Vagina (tissue), 2 donors: Measurements from ENCODE around the gene CELF4. TPM values are rescaled to one million over a fixed set of nuclear protein-coding genes. Genes with fewer than 3 reads are reported as not detected.
"Not testable (repeated sequence)": the region's sequence is repeated elsewhere in the genome, so short reads cannot be mapped to it uniquely, and the experiment has no call there.

ENCODE experiments used
- DNase-seq, 2 donors: peaks; one replicate each; pipeline ENCODE4 v3.0.0-alpha.2; 2017; ENCODE audit errors: extremely low spot score in 2 of 2
- H3K27ac ChIP-seq: fragments of 200-600 bp; sonication (generic); one replicate; pipeline ENCODE4 v1.5.1; 2019
- H3K27me3 ChIP-seq: fragments of 200-600 bp; sonication (generic); one replicate; pipeline ENCODE4 v1.5.1; 2019
- H3K36me3 ChIP-seq, 2 donors: fragments of 200-600 bp; sonication (generic); one replicate each; pipeline ENCODE4 v1.5.1; 2017 to 2019
- H3K4me1 ChIP-seq: fragments of 200-600 bp; sonication (generic); one replicate; pipeline ENCODE4 v1.5.1; 2019
- H3K4me3 ChIP-seq, 2 donors: fragments of 200-600 bp; sonication (generic); 1 replicate in 1 of 2; 2 replicates in 1 of 2; pipeline ENCODE4 v1.5.1; 2016 to 2019
- H3K9me3 ChIP-seq: fragments of 200-600 bp; sonication (generic); one replicate; pipeline ENCODE4 v1.5.1; 2019
- CTCF ChIP-seq, 3 experiments: fragments of 450-650 bp in 2 of 3; fragments of 200-600 bp in 1 of 3; sonication (generic) in 1 of 3; IDR thresholded peaks; one replicate each; pipeline ENCODE4 v1.5.1; 2017 to 2019; ENCODE audit warnings: antibody characterized with exemption in 3 of 3, mild to moderate bottlenecking in 2 of 3, moderate library complexity in 2 of 3
- POLR2A ChIP-seq, 2 donors: fragments of 450-650 bp; IDR thresholded peaks; one replicate each; pipeline ENCODE4 v1.6.1; 2017; ENCODE audit warnings: antibody characterized with exemption in 2 of 2, mild to moderate bottlenecking in 2 of 2, moderate library complexity in 2 of 2
- POLR2AphosphoS5 ChIP-seq, 2 donors: sonication (generic); formaldehyde crosslinking; IDR thresholded peaks; one replicate each; pipeline ENCODE4 v1.9.0; 2017; ENCODE audit warnings: antibody characterized with exemption in 2 of 2, mild to moderate bottlenecking in 2 of 2, low read depth in 1 of 2; ENCODE audit not compliant: insufficient read depth in 1 of 2
- intact Hi-C: fragments of 100-400 bp; cut with DNase I; formaldehyde crosslinking; loops from one replicate; pipeline ENCODE4 v1.15.1; 2023
- total RNA-seq: library from RNA; depleted of rRNA; stranded (reverse); fragments of >200 nt; gene quantifications from one replicate; pipeline ENCODE4 v1.2.3, GENCODE V29; 2016

CELF4 gene
- total RNA-seq, 1 donor from 2014 or later = 2.2 TPM

- H3K4me1 ChIP-seq = no peaks in the 10 kb centered on the region
- intact Hi-C loops = no loop called here
- no peak for DNase-seq
- H3K4me3 ChIP-seq = no peak overlapping the region
- H3K9me3 ChIP-seq = no peaks in the 10 kb centered on the region
- H3K27ac ChIP-seq = no peak overlapping the region
- TF ChIP-seq POLR2A (IDR thresholded peaks at IDR 0.05) = no peak
- no peak for TF ChIP-seq POLR2AphosphoS5 (IDR thresholded peaks at IDR 0.05; ENCODE audit: insufficient read depth in 1 of 2, low read depth in 1 of 2)
- no peak for TF ChIP-seq CTCF (IDR thresholded peaks at IDR 0.05)
- H3K36me3 ChIP-seq = no peaks in the 10 kb centered on the region
- no peaks in the 10 kb centered on the region for H3K27me3 ChIP-seq
Measured at GRCh38 chr18:37470986-37471385, 94.6 kb downstream of the CELF4 start.

- Histone ChIP-seq H3K27me3 (no peaks in the 10 kb centered on the region), H3K9me3 (no peaks in the 10 kb centered on the region), H3K27ac (no peak overlapping the region), H3K36me3 (no peaks in the 10 kb centered on the region), H3K4me3 (no peak overlapping the region), H3K4me1 (no peaks in the 10 kb centered on the region)
- intact Hi-C loops = no loop called here
- no peak for DNase-seq
- TF ChIP-seq CTCF (IDR thresholded peaks at IDR 0.05) (no peak), POLR2AphosphoS5 (IDR thresholded peaks at IDR 0.05; ENCODE audit: insufficient read depth in 1 of 2, low read depth in 1 of 2) (no peak)
Measured at GRCh38 chr18:37467002-37467662, 98.5 kb downstream of the CELF4 start.

- Histone ChIP-seq H3K36me3 (no peaks in the 10 kb centered on the region), H3K27ac (no peak overlapping the region), H3K9me3 (no peaks in the 10 kb centered on the region), H3K27me3 (no peaks in the 10 kb centered on the region), H3K4me3 (no peak overlapping the region), H3K4me1 (no peaks in the 10 kb centered on the region)
- TF ChIP-seq POLR2AphosphoS5 (IDR thresholded peaks at IDR 0.05; ENCODE audit: insufficient read depth in 1 of 2, low read depth in 1 of 2) (no peak), CTCF (IDR thresholded peaks at IDR 0.05) (no peak), POLR2A (IDR thresholded peaks at IDR 0.05) (no peak)
- intact Hi-C loops = no loop called here
- DNase-seq = no peak
Measured at GRCh38 chr18:37465958-37466357, 99.6 kb downstream of the CELF4 start.

GRCh38 chr18:37464257-37464656 is 101.3 kb downstream of the CELF4 start:
- intact Hi-C loops = no loop called here
- H3K36me3 ChIP-seq = no peaks in the 10 kb centered on the region
- H3K9me3 ChIP-seq = no peaks in the 10 kb centered on the region
- DNase-seq = no peak
- H3K27ac ChIP-seq = no peak overlapping the region
- TF ChIP-seq CTCF (IDR thresholded peaks at IDR 0.05) (no peak), POLR2AphosphoS5 (IDR thresholded peaks at IDR 0.05; ENCODE audit: insufficient read depth in 1 of 2, low read depth in 1 of 2) (no peak), POLR2A (IDR thresholded peaks at IDR 0.05) (no peak)
- H3K4me1 ChIP-seq = no peaks in the 10 kb centered on the region
- H3K27me3 ChIP-seq = no peaks in the 10 kb centered on the region
- H3K4me3 ChIP-seq = no peak overlapping the region

GRCh38 chr18:37461329-37461728 is 104.3 kb downstream of the CELF4 start:
- DNase-seq, H3K4me3 ChIP-seq, intact Hi-C loops, H3K9me3 ChIP-seq, H3K27me3 ChIP-seq, H3K36me3 ChIP-seq, H3K27ac ChIP-seq, H3K4me1 ChIP-seq: not testable (repeated sequence)
